GM21786 (cell line): ENCODE data around the gene OR51B6.
"Not testable (repeated sequence)": the region's sequence is repeated elsewhere in the genome, so short reads cannot be mapped to it uniquely, and the experiment has no call there.

Source experiments
- ATAC-seq: cut with Tn5 transposase; IDR thresholded peaks from one replicate; pipeline ENCODE4 v1.9.1; 2021; ENCODE audit not compliant: unreplicated experiment

Gene OR51B6

GRCh38 chr11:5351208-5351607 lies at the start of gene OR51B6:
OR51B6 (plus strand) TSS chr11:5351508; CDS start chr11:5351508, 0 bp downstream.
- no peak for ATAC-seq

GRCh38 chr11:5301846-5302245 lies 49.5 kb upstream of the OR51B6 start, which contains the start of gene OR51B4:
OR51B4 (minus strand) TSS chr11:5301946; CDS start chr11:5301946, 0 bp downstream.
- ATAC-seq, result no peak

GRCh38 chr11:5303626-5304025 lies 47.7 kb upstream of the OR51B6 start:
- no peak for ATAC-seq

- no peak for ATAC-seq
Measured at GRCh38 chr11:5304046-5304445, 47.3 kb upstream of the OR51B6 start.

GRCh38 chr11:5307256-5308019 lies 43.9 kb upstream of the OR51B6 start:
- no peak for ATAC-seq

- no peak for ATAC-seq
Measured at GRCh38 chr11:5310423-5310822, 40.9 kb upstream of the OR51B6 start.

GRCh38 chr11:5313326-5314023 lies 37.8 kb upstream of the OR51B6 start:
- ATAC-seq, result not testable (repeated sequence)

GRCh38 chr11:5317292-5317691 lies 34.0 kb upstream of the OR51B6 start:
- ATAC-seq, result no peak

- ATAC-seq, result no peak
Measured at GRCh38 chr11:5324197-5324596, 27.1 kb upstream of the OR51B6 start, which contains the start of gene OR51B2. OR51B2 (minus strand) TSS chr11:5324297; CDS start chr11:5324297, 0 bp downstream.

GRCh38 chr11:5335170-5335569 lies 16.1 kb upstream of the OR51B6 start:
- ATAC-seq, result no peak

GRCh38 chr11:5336331-5336730 lies 15.0 kb upstream of the OR51B6 start:
- ATAC-seq, result no peak

- peak; percentile 35 for ATAC-seq
Measured at GRCh38 chr11:5337253-5337652, 14.1 kb upstream of the OR51B6 start.

GRCh38 chr11:5339771-5340322 lies 11.5 kb upstream of the OR51B6 start:
- peak; percentile 71 for ATAC-seq

- ATAC-seq, result no peak
Measured at GRCh38 chr11:5343474-5344335, 7.6 kb upstream of the OR51B6 start, which contains the start of gene OR51B5. OR51B5 (minus strand) TSS chr11:5343524; CDS start chr11:5343524, 0 bp downstream.

GRCh38 chr11:5345831-5346230 lies 5.5 kb upstream of the OR51B6 start:
- ATAC-seq, result no peak

GRCh38 chr11:5348551-5349194 lies 2.6 kb upstream of the OR51B6 start:
- no peak for ATAC-seq

GRCh38 chr11:5349550-5349949 lies 1.8 kb upstream of the OR51B6 start:
- ATAC-seq, result no peak

GRCh38 chr11:5356031-5356430 lies 4.7 kb downstream of the OR51B6 start:
- not testable (repeated sequence) for ATAC-seq

- no peak for ATAC-seq
Measured at GRCh38 chr11:5362017-5362625, 10.8 kb downstream of the OR51B6 start.

- ATAC-seq, result no peak
Measured at GRCh38 chr11:5363679-5364078, 12.4 kb downstream of the OR51B6 start.
